SK-N-MC (cell line): Measurements from ENCODE around the gene ZDHHC11B.
"Not testable (repeated sequence)": the region's sequence is repeated elsewhere in the genome, so short reads cannot be mapped to it uniquely, and the experiment has no call there.

Experiments
- EZH2 ChIP-seq: fragments of 200-600 bp; sonication (generic); IDR thresholded peaks from one replicate; pipeline ENCODE4 v1.6.1; 2017; ENCODE audit warnings: antibody characterized with exemption
- FOXP2 ChIP-seq: optimal IDR thresholded peaks from 2 replicates; pipeline ENCODE3; 2011; ENCODE audit warnings: mild to moderate bottlenecking, moderate library complexity; ENCODE audit not compliant: insufficient read depth; ENCODE audit errors: extremely low read length, control extremely low read depth
- POLR2AphosphoS5 ChIP-seq: IDR thresholded peaks from 2 replicates; pipeline ENCODE4 v1.6.1; 2012; ENCODE audit warnings: mild to moderate bottlenecking, low read depth, low read length, borderline replicate concordance

GRCh38 chr5:686172-686523, 98.4 kb downstream of the ZDHHC11B start:
- TF ChIP-seq EZH2, POLR2AphosphoS5, FOXP2: not testable (repeated sequence)
